HepG2 (cell line): ENCODE measurements around the gene TJAP1. TPM values are rescaled to one million over a fixed set of nuclear protein-coding genes. Genes with fewer than 3 reads are reported as not detected.

Source experiments
- BCL6 ChIP-seq: IDR thresholded peaks from 2 replicates; pipeline ENCODE4 v1.6.1; 2016; ENCODE audit warnings: missing genetic modification reagents, missing compliant biosample characterization
- CCDC6 ChIP-seq: sonication (generic); formaldehyde crosslinking; IDR thresholded peaks from 2 replicates; pipeline ENCODE4 v1.8.1; 2022; ENCODE audit warnings: mild to moderate bottlenecking, missing genetic modification reagents, moderate library complexity
- HMG20B ChIP-seq: conservative IDR thresholded peaks from 2 replicates; pipeline ENCODE4 v1.6.1; 2016; ENCODE audit warnings: missing genetic modification reagents, missing compliant biosample characterization
- HOXA5 ChIP-seq: sonication (generic); formaldehyde crosslinking; IDR thresholded peaks from 2 replicates; pipeline ENCODE4 v1.4.0; 2020; ENCODE audit warnings: missing genetic modification reagents
- KDM3A ChIP-seq: IDR thresholded peaks from 2 replicates; pipeline ENCODE4 v1.6.1; 2018; ENCODE audit warnings: low read depth, missing compliant biosample characterization
- PRDM10 ChIP-seq: sonication (generic); formaldehyde crosslinking; IDR thresholded peaks from 2 replicates; pipeline ENCODE4 v1.4.0; 2020; ENCODE audit warnings: low read depth, missing genetic modification reagents
- SRY ChIP-seq: sonication (generic); formaldehyde crosslinking; IDR thresholded peaks from 2 replicates; pipeline ENCODE4 v1.8.0; 2022; ENCODE audit warnings: mild to moderate bottlenecking, missing genetic modification reagents
- ZBTB40 ChIP-seq, 2 experiments: fragments of 450-650 bp in 1 of 2; sonication (generic) in 1 of 2; formaldehyde crosslinking in 1 of 2; IDR thresholded peaks; 2 replicates each; pipeline versions ENCODE4 v1.6.1 to v1.8.0; 2016 to 2022; ENCODE audit warnings: antibody characterized with exemption in 1 of 2, mild to moderate bottlenecking in 1 of 2, missing genetic modification reagents in 1 of 2
- ZKSCAN5 ChIP-seq: sonication (generic); formaldehyde crosslinking; IDR thresholded peaks from 2 replicates; pipeline ENCODE4 v1.5.1; 2020; ENCODE audit warnings: mild to moderate bottlenecking, missing genetic modification reagents
- polyA plus RNA-seq, 8 experiments: library from polyadenylated mRNA; depleted of rRNA in 3 of 8; stranded (reverse) in 7 of 8; unstranded in 1 of 8; fragments of >200 nt; fragmentation: Illumina TruSeq in 4 of 8; extraction: Trizol in 4 of 8; gene quantifications; 2 replicates each; pipeline versions ENCODE4 v1.2.1 to v1.2.3, GENCODE V29; 2011 to 2016; ENCODE audit warnings: low read depth in 4 of 8, missing spikeins in 1 of 8, mixed read lengths in 1 of 8; ENCODE audit not compliant: insufficient read depth in 1 of 8
- total RNA-seq, 5 experiments: library from RNA; depleted of rRNA; stranded (reverse); fragments of >200 nt; fragmentation: Illumina TruSeq; extraction: Trizol; gene quantifications; 2 replicates each; pipeline ENCODE4 v1.2.3, GENCODE V29; 2016; ENCODE audit warnings: low read depth in 1 of 5
- TF ChIP-seq, protein P1 (sequence below): sonication (generic); formaldehyde crosslinking; IDR thresholded peaks from 2 replicates; pipeline ENCODE4 v1.5.1; 2020; ENCODE audit warnings: missing genetic modification reagents, mild to moderate bottlenecking, borderline replicate concordance

Gene TJAP1
- total and polyA plus RNA-seq, 2 of the 13 experiments (the other 11 are each of a cell fraction or from before 2014, with no cell fraction given) = 15.7 to 41.6 TPM

DNA sequence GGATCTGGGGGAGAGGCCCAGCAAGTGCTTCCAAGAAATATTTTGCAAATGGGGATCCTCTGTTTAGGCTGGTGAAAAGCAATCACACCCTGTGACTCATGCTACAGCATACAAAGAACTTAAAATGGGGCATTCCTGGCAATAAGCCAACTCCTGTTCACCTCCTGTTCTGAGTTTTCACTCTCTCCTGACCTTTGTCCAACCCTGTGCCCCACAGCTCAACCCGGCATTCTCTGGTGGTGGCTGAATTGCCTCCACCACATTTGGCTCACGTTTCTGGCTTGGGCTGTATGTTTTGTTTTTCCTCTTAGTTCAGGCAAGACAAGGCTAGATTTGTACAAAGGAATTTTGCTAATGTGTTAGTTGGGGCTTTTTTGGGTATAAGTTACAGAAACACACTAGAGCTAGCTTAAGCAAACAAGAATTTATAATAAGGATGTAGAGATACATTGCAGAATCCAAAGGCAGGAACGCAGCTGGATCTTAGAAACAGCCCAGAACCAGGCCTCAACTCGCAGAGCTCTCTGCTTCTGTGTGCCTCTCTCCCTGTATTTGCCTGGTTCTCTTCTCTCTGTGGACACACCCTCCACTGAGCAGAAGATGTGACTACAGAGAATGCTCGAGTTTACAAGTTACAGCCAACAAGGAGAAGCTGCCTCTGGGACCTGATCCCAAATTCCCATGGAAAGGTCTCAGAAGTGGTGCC, 40.6 kb upstream of the TJAP1 start (continued):
- TF ChIP-seq ZBTB40 (IDR thresholded peaks at IDR 0.05) (no peak), ZBTB40 (CRISPR knock-in tag; IDR thresholded peaks at IDR 0.05) (peak; percentile 64; the same call in 1 of the 2 replicates), ZKSCAN5 (CRISPR knock-in tag) (peak; percentile 95), HMG20B (CRISPR knock-in tag) (peak; percentile 82), CCDC6 (peak; percentile 90; the same call in 1 of the 2 replicates), SRY (CRISPR knock-in tag) (no peak; the same call in 1 of the 2 replicates), BCL6 (CRISPR knock-in tag) (peak; percentile 87), PRDM10 (CRISPR knock-in tag) (peak; percentile 86), KDM3A (CRISPR knock-in tag) (peak; percentile 63; the same call in 1 of the 2 replicates), HOXA5 (no peak)
- TF ChIP-seq, protein P1, sequence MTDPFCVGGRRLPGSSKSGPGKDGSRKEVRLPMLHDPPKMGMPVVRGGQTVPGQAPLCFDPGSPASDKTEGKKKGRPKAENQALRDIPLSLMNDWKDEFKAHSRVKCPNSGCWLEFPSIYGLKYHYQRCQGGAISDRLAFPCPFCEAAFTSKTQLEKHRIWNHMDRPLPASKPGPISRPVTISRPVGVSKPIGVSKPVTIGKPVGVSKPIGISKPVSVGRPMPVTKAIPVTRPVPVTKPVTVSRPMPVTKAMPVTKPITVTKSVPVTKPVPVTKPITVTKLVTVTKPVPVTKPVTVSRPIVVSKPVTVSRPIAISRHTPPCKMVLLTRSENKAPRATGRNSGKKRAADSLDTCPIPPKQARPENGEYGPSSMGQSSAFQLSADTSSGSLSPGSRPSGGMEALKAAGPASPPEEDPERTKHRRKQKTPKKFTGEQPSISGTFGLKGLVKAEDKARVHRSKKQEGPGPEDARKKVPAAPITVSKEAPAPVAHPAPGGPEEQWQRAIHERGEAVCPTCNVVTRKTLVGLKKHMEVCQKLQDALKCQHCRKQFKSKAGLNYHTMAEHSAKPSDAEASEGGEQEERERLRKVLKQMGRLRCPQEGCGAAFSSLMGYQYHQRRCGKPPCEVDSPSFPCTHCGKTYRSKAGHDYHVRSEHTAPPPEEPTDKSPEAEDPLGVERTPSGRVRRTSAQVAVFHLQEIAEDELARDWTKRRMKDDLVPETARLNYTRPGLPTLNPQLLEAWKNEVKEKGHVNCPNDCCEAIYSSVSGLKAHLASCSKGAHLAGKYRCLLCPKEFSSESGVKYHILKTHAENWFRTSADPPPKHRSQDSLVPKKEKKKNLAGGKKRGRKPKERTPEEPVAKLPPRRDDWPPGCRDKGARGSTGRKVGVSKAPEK (CRISPR knock-in tag) = 0 out of 2 replicates have a peak, but pooled peaks have one; percentile 37
